ENCODE data around the gene SKP2.

DNA sequence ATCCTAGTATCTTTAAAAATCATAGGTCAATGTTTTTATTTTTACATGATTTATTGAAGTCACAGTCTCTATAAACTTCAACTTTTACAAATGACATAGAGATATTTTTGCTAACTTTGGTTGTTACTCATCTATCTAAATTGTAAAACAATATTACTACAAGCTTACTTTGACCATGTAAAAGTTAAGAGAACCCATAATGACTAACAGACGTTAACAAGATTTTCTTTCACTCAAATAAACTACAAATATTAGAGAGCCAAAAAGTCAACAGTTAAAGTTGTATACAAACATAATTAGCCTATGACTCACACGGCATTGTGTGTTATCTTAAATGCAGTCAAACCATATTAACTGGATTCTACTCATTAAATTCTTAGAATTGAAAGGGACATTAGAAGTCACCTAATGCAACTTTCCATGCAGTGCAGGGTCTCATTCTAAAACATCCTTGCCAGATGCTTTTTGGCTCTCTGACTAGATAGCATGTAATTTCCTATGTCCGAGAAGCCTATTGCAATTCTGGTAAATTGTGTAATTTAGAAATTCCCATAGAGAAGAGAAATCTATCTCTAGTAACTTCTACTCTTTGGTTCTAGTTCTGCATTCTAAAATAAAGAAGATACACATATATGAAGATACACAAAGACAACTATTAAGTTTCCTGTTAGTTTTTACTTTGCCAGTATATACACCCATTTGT, 43.0 kb upstream of the SKP2 start:
- TF ChIP-seq EP300 (IDR thresholded peaks at IDR 0.05) (no peak), CTCF (IDR thresholded peaks at IDR 0.05) (no peak), POLR2A (IDR thresholded peaks at IDR 0.05) (no peak)
